SHP77 treated with DMSO at 0.1 percent for 48 hours (cell line): ENCODE measurements around the gene IL17A.

Experiments used
- DNase-seq: peaks from one replicate; lab custom pipeline; 2025; lab: John Stamatoyannopoulos, UW

Gene IL17A

GRCh38 chr6:52216932-52217575 lies 30.9 kb downstream of the IL17A start:
- DNase-seq: no peak

GRCh38 chr6:52217761-52218160 lies 31.6 kb downstream of the IL17A start:
- DNase-seq: no peak

- DNase-seq: no peak
Measured at GRCh38 chr6:52221302-52221701, 35.1 kb downstream of the IL17A start.

GRCh38 chr6:52227495-52227894 lies 41.3 kb downstream of the IL17A start:
- DNase-seq: no peak

GRCh38 chr6:52230685-52231084 lies 44.5 kb downstream of the IL17A start:
- no peak for DNase-seq

- no peak for DNase-seq
Measured at GRCh38 chr6:52231406-52232127, 45.4 kb downstream of the IL17A start.

- no peak for DNase-seq
Measured at GRCh38 chr6:52233005-52233404, 46.8 kb downstream of the IL17A start.

GRCh38 chr6:52233975-52234823 lies 48.0 kb downstream of the IL17A start:
- peak; percentile 20 for DNase-seq
